Activated CD8-positive, alpha-beta memory T cell treated with anti-CD3 and anti-CD28 coated beads for 4 hours (primary cell): ENCODE measurements around the gene JMJD7.

Experiments
- DNase-seq, 2 donors: peaks; one replicate each; pipeline ENCODE4 v3.0.0-alpha.2; 2020; ENCODE audit warnings: low read depth in 2 of 2

The JMJD7 gene

GRCh38 chr15:41843571-41843970 lies 15.7 kb downstream of the JMJD7 start:
- DNase-seq, result no peak

GRCh38 chr15:41844814-41845213 lies 16.9 kb downstream of the JMJD7 start:
- no peak for DNase-seq

GRCh38 chr15:41847206-41847605 lies 19.3 kb downstream of the JMJD7 start:
- no peak for DNase-seq

- no peak for DNase-seq
Observed at GRCh38 chr15:41847981-41848380, 20.1 kb downstream of the JMJD7 start.

- DNase-seq, result no peak
Observed at GRCh38 chr15:41848631-41849030, 20.7 kb downstream of the JMJD7 start.

- DNase-seq, result no peak
Observed at GRCh38 chr15:41849204-41849603, 21.3 kb downstream of the JMJD7 start.

GRCh38 chr15:41849861-41850260 lies 22.0 kb downstream of the JMJD7 start:
- no peak for DNase-seq

- no peak for DNase-seq
Observed at GRCh38 chr15:41850482-41851166, 22.7 kb downstream of the JMJD7 start.

GRCh38 chr15:41851167-41851523 lies 23.3 kb downstream of the JMJD7 start:
- DNase-seq, result no peak

- DNase-seq, result no peak
Observed at GRCh38 chr15:41851755-41852370, 24.0 kb downstream of the JMJD7 start.

GRCh38 chr15:41852736-41853590 lies 25.1 kb downstream of the JMJD7 start:
- DNase-seq, result no peak

GRCh38 chr15:41853831-41854230 lies 25.9 kb downstream of the JMJD7 start:
- no peak for DNase-seq

GRCh38 chr15:41854443-41854842 lies 26.6 kb downstream of the JMJD7 start:
- no peak for DNase-seq

- DNase-seq, result no peak
Observed at GRCh38 chr15:41855261-41855961, 27.5 kb downstream of the JMJD7 start.

GRCh38 chr15:41856262-41856661 lies 28.4 kb downstream of the JMJD7 start:
- DNase-seq, result no peak

GRCh38 chr15:41856716-41857115 lies 28.8 kb downstream of the JMJD7 start:
- no peak for DNase-seq

- no peak for DNase-seq
Observed at GRCh38 chr15:41857316-41857715, 29.4 kb downstream of the JMJD7 start.

- no peak for DNase-seq
Observed at GRCh38 chr15:41858756-41859155, 30.9 kb downstream of the JMJD7 start.

- no peak for DNase-seq
Observed at GRCh38 chr15:41860049-41860828, 32.3 kb downstream of the JMJD7 start.

GRCh38 chr15:41861736-41862356 lies 34.0 kb downstream of the JMJD7 start:
- no peak for DNase-seq

GRCh38 chr15:41862515-41863116 lies 34.7 kb downstream of the JMJD7 start:
- no peak for DNase-seq
